ENCODE measurements around the gene RFC2.
"Not testable (repeated sequence)": the region's sequence is repeated elsewhere in the genome, so short reads cannot be mapped to it uniquely, and the experiment has no call there.

RFC2 gene

GRCh38 chr7:74246497-74246896, 7.7 kb downstream of the RFC2 start:
- DNase-seq = no peak

- DNase-seq = no peak
Measured at GRCh38 chr7:74242122-74242443, 12.1 kb downstream of the RFC2 start.

- no peak for DNase-seq
Measured at GRCh38 chr7:74240482-74240881, 13.7 kb downstream of the RFC2 start.

GRCh38 chr7:74236284-74236683, 17.9 kb downstream of the RFC2 start:
- no peak for DNase-seq

GRCh38 chr7:74235518-74236268, 18.5 kb downstream of the RFC2 start:
- no peak for DNase-seq

GRCh38 chr7:74233655-74234285, 20.4 kb downstream of the RFC2 start:
- no peak for DNase-seq

- DNase-seq = no peak
Measured at GRCh38 chr7:74231232-74231590, 23.0 kb downstream of the RFC2 start.

GRCh38 chr7:74230446-74231231, 23.6 kb downstream of the RFC2 start:
- peak; percentile 82 to 87 (median 83) for DNase-seq

- DNase-seq = peak; percentile 47 to 60 (median 53)
Measured at GRCh38 chr7:74228951-74229900, 25.0 kb downstream of the RFC2 start.

GRCh38 chr7:74226633-74227032, 27.6 kb downstream of the RFC2 start:
- DNase-seq = peak; percentile 83

GRCh38 chr7:74225400-74225799, 28.8 kb downstream of the RFC2 start:
- DNase-seq = no peak

GRCh38 chr7:74224907-74225306, 29.3 kb downstream of the RFC2 start:
- not testable (repeated sequence) for DNase-seq

- no peak for DNase-seq
Measured at GRCh38 chr7:74224511-74224832, 29.7 kb downstream of the RFC2 start.

- DNase-seq = no peak
Measured at GRCh38 chr7:74223711-74224510, 30.3 kb downstream of the RFC2 start.

- DNase-seq = no peak
Measured at GRCh38 chr7:74222851-74223710, 31.1 kb downstream of the RFC2 start.

- no peak for DNase-seq
Measured at GRCh38 chr7:74221713-74222112, 32.5 kb downstream of the RFC2 start.

- DNase-seq = no peak
Measured at GRCh38 chr7:74220229-74220628, 34.0 kb downstream of the RFC2 start.

- DNase-seq = no peak
Measured at GRCh38 chr7:74219416-74219815, 34.8 kb downstream of the RFC2 start.

- no peak for DNase-seq
Measured at GRCh38 chr7:74218343-74218698, 35.9 kb downstream of the RFC2 start.

GRCh38 chr7:74217455-74218342, 36.5 kb downstream of the RFC2 start:
- peak; percentile 82 to 87 (median 84) for DNase-seq

All from suppressor macrophage treated with lipopolysaccharide for 1 hour (primary cell).